ENCODE results near the gene KIF26B.
"Not testable (repeated sequence)": the region's sequence is repeated elsewhere in the genome, so short reads cannot be mapped to it uniquely, and the experiment has no call there.

The KIF26B gene

GRCh38 chr1:245704341-245704740 is 549.6 kb downstream of the KIF26B start:
- TF ChIP-seq, protein P1, sequence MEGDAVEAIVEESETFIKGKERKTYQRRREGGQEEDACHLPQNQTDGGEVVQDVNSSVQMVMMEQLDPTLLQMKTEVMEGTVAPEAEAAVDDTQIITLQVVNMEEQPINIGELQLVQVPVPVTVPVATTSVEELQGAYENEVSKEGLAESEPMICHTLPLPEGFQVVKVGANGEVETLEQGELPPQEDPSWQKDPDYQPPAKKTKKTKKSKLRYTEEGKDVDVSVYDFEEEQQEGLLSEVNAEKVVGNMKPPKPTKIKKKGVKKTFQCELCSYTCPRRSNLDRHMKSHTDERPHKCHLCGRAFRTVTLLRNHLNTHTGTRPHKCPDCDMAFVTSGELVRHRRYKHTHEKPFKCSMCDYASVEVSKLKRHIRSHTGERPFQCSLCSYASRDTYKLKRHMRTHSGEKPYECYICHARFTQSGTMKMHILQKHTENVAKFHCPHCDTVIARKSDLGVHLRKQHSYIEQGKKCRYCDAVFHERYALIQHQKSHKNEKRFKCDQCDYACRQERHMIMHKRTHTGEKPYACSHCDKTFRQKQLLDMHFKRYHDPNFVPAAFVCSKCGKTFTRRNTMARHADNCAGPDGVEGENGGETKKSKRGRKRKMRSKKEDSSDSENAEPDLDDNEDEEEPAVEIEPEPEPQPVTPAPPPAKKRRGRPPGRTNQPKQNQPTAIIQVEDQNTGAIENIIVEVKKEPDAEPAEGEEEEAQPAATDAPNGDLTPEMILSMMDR (IDR thresholded peaks at IDR 0.05; ENCODE audit: borderline replicate concordance, control extremely low read depth, extremely low read depth, insufficient read depth, missing control alignments): no peak
- no peak for DNase-seq (ENCODE audit: low spot score)
- in situ Hi-C loops (cut with MboI; ENCODE audit: low sequenced_read_pairs, unreplicated experiment): no loop called here

GRCh38 chr1:245704765-245705164 is 550.0 kb downstream of the KIF26B start:
- DNase-seq (ENCODE audit: low spot score): no peak
- TF ChIP-seq, protein P1 (IDR thresholded peaks at IDR 0.05; ENCODE audit: borderline replicate concordance, control extremely low read depth, extremely low read depth, insufficient read depth, missing control alignments): no peak
- in situ Hi-C loops (cut with MboI; ENCODE audit: low sequenced_read_pairs, unreplicated experiment): no loop called here

DNA sequence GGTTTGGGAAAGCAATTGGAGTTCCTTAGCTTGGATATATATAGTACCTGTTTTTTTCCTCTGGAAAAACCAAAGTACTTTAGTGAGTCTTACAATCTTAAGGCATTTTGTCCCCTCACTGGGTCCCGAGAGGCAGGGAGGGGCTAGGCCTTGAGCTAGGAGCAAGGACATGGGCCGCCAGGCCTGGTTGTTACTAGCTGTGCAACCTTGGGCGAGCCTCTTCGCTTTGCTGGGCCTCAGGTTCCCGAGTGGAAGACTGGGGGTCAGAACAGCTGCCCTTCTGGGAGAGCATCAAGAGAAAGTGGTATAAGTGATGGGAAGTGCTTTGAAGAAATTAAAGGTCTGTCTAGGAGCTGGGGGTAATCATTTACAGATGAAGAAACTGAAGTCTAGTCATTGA is 553.2 kb downstream of the KIF26B start:
- TF ChIP-seq, protein P1 (IDR thresholded peaks at IDR 0.05; ENCODE audit: borderline replicate concordance, control extremely low read depth, extremely low read depth, insufficient read depth, missing control alignments): no peak
- DNase-seq (ENCODE audit: low spot score): no peak
- in situ Hi-C loops (cut with MboI; ENCODE audit: low sequenced_read_pairs, unreplicated experiment): no loop called here

DNA sequence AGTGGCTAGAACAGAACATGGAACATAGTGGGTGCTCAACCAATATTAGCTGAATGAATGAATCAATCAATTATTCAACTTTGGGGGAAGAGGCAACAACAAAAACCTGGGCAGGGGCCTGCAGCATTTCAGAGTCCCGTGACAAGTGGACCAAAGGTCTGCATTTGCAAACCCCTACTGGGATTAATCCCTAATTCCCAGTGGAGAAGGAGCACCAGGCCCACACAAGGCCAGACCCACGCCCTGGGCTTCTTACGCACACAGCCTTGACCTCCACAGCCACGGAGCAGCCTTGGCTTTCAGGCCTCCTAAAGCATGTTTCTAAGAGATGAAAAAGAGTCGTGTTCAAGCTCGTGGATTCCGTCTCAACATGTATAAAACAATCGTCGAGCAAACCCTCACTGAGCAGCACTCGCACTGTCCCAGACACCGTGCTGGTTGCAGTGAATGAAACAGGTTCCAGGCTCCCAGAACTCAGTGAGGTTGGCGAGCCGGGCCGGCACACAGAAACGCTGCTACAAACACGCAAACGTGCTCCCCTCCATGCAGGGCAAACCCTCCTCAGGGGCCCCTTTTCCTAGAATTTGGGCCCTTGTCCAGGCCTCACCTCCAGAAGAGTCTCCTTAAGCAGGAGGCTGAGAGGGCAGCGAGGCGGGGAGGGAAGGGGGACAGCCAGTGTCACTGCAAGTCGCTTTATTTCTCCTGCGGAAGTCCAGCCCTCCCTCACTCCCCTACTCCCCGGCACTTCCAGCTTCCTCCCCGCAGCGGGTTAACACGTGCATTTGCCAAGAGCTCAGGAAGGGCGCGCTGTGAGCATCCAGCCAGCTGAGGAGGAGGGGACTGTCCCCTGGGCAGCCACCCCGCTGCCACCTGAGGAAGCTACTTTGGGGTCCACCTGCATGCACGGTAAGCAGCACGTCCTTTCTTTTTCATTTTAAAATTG is 556.4 kb downstream of the KIF26B start:
- TF ChIP-seq, protein P1 (IDR thresholded peaks at IDR 0.05; ENCODE audit: borderline replicate concordance, control extremely low read depth, extremely low read depth, insufficient read depth, missing control alignments): no peak
- in situ Hi-C loops (cut with MboI; ENCODE audit: low sequenced_read_pairs, unreplicated experiment): no loop called here
- peak; percentile 12 for DNase-seq (ENCODE audit: low spot score)

GRCh38 chr1:245714027-245714426 is 559.2 kb downstream of the KIF26B start:
- in situ Hi-C loops (cut with MboI; ENCODE audit: low sequenced_read_pairs, unreplicated experiment); DNase-seq (ENCODE audit: low spot score): not testable (repeated sequence)

GRCh38 chr1:245715291-245715701 is 560.5 kb downstream of the KIF26B start:
- in situ Hi-C loops (cut with MboI; ENCODE audit: low sequenced_read_pairs, unreplicated experiment): no loop called here
- TF ChIP-seq, protein P1 (IDR thresholded peaks at IDR 0.05; ENCODE audit: borderline replicate concordance, control extremely low read depth, extremely low read depth, insufficient read depth, missing control alignments): no peak
- no peak for DNase-seq (ENCODE audit: low spot score)

DNA sequence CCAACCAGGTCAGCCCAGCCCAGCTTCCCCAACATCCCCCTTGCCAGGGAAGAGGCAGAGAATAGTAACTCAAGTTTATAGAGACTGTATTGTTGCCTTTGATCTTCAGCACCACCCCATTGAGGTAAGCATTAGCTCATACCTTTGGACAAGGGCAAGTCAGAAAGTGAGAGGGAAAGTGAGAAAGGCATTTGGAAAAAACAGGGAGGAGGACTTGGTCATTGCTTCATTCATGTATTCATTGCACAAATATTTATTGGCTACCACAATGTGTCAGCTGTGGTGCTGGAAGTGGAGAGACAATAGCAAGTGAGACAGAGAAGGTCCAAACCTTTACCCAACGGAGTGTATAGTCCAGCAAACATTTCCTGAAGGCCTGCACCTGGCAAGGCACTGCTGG is 561.2 kb downstream of the KIF26B start:
- DNase-seq (ENCODE audit: low spot score): no peak
- in situ Hi-C loops (cut with MboI; ENCODE audit: low sequenced_read_pairs, unreplicated experiment): no loop called here
- TF ChIP-seq, protein P1 (IDR thresholded peaks at IDR 0.05; ENCODE audit: borderline replicate concordance, control extremely low read depth, extremely low read depth, insufficient read depth, missing control alignments): no peak

Data from GM13976 (cell line).